Measurements from ENCODE around the gene ORM2.
"Not testable (repeated sequence)": the region's sequence is repeated elsewhere in the genome, so short reads cannot be mapped to it uniquely, and the experiment has no call there.

GRCh38 chr9:114322160-114322818 lies 7.4 kb upstream of the ORM2 start:
- TF ChIP-seq, protein P1, sequence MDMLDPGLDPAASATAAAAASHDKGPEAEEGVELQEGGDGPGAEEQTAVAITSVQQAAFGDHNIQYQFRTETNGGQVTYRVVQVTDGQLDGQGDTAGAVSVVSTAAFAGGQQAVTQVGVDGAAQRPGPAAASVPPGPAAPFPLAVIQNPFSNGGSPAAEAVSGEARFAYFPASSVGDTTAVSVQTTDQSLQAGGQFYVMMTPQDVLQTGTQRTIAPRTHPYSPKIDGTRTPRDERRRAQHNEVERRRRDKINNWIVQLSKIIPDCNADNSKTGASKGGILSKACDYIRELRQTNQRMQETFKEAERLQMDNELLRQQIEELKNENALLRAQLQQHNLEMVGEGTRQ (IDR thresholded peaks at IDR 0.05; ENCODE audit: borderline replicate concordance, low read depth, low read length), result not testable (repeated sequence)
- TF ChIP-seq, protein P2, sequence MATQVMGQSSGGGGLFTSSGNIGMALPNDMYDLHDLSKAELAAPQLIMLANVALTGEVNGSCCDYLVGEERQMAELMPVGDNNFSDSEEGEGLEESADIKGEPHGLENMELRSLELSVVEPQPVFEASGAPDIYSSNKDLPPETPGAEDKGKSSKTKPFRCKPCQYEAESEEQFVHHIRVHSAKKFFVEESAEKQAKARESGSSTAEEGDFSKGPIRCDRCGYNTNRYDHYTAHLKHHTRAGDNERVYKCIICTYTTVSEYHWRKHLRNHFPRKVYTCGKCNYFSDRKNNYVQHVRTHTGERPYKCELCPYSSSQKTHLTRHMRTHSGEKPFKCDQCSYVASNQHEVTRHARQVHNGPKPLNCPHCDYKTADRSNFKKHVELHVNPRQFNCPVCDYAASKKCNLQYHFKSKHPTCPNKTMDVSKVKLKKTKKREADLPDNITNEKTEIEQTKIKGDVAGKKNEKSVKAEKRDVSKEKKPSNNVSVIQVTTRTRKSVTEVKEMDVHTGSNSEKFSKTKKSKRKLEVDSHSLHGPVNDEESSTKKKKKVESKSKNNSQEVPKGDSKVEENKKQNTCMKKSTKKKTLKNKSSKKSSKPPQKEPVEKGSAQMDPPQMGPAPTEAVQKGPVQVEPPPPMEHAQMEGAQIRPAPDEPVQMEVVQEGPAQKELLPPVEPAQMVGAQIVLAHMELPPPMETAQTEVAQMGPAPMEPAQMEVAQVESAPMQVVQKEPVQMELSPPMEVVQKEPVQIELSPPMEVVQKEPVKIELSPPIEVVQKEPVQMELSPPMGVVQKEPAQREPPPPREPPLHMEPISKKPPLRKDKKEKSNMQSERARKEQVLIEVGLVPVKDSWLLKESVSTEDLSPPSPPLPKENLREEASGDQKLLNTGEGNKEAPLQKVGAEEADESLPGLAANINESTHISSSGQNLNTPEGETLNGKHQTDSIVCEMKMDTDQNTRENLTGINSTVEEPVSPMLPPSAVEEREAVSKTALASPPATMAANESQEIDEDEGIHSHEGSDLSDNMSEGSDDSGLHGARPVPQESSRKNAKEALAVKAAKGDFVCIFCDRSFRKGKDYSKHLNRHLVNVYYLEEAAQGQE (IDR thresholded peaks at IDR 0.05; ENCODE audit: low read depth, low read length), result not testable (repeated sequence)
- not testable (repeated sequence) for TF ChIP-seq EZH2phosphoT487 (IDR thresholded peaks at IDR 0.05; ENCODE audit: borderline replicate concordance, low read depth); POLR2AphosphoS5 (IDR thresholded peaks at IDR 0.05; ENCODE audit: low read depth, low read length); TEAD4 (IDR thresholded peaks at IDR 0.05; ENCODE audit: borderline replicate concordance, insufficient read depth)
- TF ChIP-seq, protein P3, sequence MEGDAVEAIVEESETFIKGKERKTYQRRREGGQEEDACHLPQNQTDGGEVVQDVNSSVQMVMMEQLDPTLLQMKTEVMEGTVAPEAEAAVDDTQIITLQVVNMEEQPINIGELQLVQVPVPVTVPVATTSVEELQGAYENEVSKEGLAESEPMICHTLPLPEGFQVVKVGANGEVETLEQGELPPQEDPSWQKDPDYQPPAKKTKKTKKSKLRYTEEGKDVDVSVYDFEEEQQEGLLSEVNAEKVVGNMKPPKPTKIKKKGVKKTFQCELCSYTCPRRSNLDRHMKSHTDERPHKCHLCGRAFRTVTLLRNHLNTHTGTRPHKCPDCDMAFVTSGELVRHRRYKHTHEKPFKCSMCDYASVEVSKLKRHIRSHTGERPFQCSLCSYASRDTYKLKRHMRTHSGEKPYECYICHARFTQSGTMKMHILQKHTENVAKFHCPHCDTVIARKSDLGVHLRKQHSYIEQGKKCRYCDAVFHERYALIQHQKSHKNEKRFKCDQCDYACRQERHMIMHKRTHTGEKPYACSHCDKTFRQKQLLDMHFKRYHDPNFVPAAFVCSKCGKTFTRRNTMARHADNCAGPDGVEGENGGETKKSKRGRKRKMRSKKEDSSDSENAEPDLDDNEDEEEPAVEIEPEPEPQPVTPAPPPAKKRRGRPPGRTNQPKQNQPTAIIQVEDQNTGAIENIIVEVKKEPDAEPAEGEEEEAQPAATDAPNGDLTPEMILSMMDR (IDR thresholded peaks at IDR 0.05), result not testable (repeated sequence)
- TF ChIP-seq, protein P4, sequence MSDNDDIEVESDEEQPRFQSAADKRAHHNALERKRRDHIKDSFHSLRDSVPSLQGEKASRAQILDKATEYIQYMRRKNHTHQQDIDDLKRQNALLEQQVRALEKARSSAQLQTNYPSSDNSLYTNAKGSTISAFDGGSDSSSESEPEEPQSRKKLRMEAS (IDR thresholded peaks at IDR 0.05; ENCODE audit: low read depth), result not testable (repeated sequence)
- TF ChIP-seq, protein P5, sequence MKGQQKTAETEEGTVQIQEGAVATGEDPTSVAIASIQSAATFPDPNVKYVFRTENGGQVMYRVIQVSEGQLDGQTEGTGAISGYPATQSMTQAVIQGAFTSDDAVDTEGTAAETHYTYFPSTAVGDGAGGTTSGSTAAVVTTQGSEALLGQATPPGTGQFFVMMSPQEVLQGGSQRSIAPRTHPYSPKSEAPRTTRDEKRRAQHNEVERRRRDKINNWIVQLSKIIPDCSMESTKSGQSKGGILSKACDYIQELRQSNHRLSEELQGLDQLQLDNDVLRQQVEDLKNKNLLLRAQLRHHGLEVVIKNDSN (IDR thresholded peaks at IDR 0.05; ENCODE audit: borderline replicate concordance, low read depth), result not testable (repeated sequence)

Data from SK-N-SH (cell line).